Stimulated activated effector memory CD8-positive, alpha-beta T cell treated with anti-CD3 and anti-CD28 coated beads, Interleukin-12 subunit alpha, Interleukin-12 subunit beta, amount 100 ng/mL, for 72 hours (primary cell): Measurements from ENCODE around the gene FAM78B.

Source experiments
- ATAC-seq: fragments of 150-1000 bp; cut with Tn5 transposase; 2 replicates; pipeline ENCODE4 v1.10.0; 2021
- DNase-seq, 2 donors: peaks; one replicate each; pipeline ENCODE4 v3.0.0; 2021 to 2022; ENCODE audit warnings: low spot score in 2 of 2
- H3K27ac Mint-ChIP-seq: one replicate; pipeline ENCODE4 v1.8.0; 2022; ENCODE audit warnings: mild to moderate bottlenecking, mixed read lengths
- H3K36me3 Mint-ChIP-seq: one replicate; pipeline ENCODE4 v1.8.0; 2022; ENCODE audit warnings: mild to moderate bottlenecking, mixed read lengths
- H3K4me1 Mint-ChIP-seq: one replicate; pipeline ENCODE4 v1.8.0; 2022; ENCODE audit warnings: mixed read lengths
- H3K4me3 Mint-ChIP-seq: one replicate; pipeline ENCODE4 v1.8.0; 2022; ENCODE audit warnings: mild to moderate bottlenecking, mixed read lengths
- H3K9me3 Mint-ChIP-seq: one replicate; pipeline ENCODE4 v1.8.0; 2022; ENCODE audit warnings: mixed read lengths

FAM78B gene

GRCh38 chr1:166114419-166114818, 52.4 kb downstream of the FAM78B start:
- Mint-ChIP-seq H3K27ac (no peak overlapping the region), H3K9me3 (no peaks in the 10 kb centered on the region), H3K36me3 (no peaks in the 10 kb centered on the region), H3K4me3 (no peak overlapping the region), H3K4me1 (no peaks in the 10 kb centered on the region)
- DNase-seq (no peak), ATAC-seq (no peak)

DNA sequence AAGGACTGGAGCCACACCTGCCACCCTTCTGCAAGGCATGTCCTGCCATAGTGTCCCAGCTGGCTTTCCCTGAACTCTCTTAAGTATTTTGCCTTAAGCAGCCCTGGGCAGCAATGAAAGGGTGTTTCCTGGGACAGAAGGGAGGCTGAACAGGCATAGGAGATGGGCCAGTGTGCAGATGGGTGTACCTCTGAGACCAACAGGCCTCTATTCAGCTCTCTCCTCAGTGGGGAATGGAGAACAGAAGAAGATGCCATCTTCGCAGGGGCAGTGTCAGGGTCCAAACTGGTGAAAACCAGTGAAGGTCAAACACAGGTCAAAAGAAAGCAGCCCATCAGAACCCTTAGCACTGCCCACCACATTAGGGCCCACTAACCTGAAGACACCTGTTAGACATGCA, 53.2 kb downstream of the FAM78B start:
- Mint-ChIP-seq H3K9me3 (no peaks in the 10 kb centered on the region), H3K4me3 (no peak overlapping the region), H3K4me1 (no peaks in the 10 kb centered on the region), H3K27ac (no peak overlapping the region), H3K36me3 (no peaks in the 10 kb centered on the region)
- ATAC-seq = peak; percentile 11
- no peak for DNase-seq

DNA sequence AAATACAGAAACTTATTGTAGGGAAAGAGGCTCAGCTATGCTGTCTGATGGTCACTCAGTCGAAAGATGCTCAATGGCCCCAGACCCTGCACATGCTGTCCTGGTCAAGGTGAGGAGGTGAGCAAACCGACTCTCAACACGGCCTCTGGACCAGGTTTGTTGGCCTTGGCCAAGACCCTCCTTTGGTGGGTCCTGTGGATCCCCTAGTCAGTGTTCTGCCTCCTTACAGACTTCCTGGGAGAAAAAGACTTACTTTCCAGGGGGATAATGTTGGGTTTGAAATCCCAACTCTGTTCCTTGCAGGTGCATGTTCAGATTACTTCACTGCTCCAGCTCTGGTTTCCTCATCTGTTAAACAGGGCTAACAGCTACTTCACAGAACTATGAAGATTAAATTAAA, 53.8 kb downstream of the FAM78B start:
- Mint-ChIP-seq H3K36me3 (no peaks in the 10 kb centered on the region), H3K9me3 (no peaks in the 10 kb centered on the region), H3K4me3 (no peak overlapping the region), H3K4me1 (no peaks in the 10 kb centered on the region), H3K27ac (no peak overlapping the region)
- ATAC-seq = no peak
- DNase-seq = no peak

- ATAC-seq (no peak), DNase-seq (no peak)
- Mint-ChIP-seq H3K9me3 (no peaks in the 10 kb centered on the region), H3K27ac (no peak overlapping the region), H3K36me3 (no peaks in the 10 kb centered on the region), H3K4me3 (no peak overlapping the region), H3K4me1 (no peaks in the 10 kb centered on the region)
These were observed 54.4 kb downstream of the FAM78B start for GRCh38 chr1:166112425-166112824.

- no peak for ATAC-seq
- Mint-ChIP-seq H3K27ac (no peak overlapping the region), H3K4me1 (no peaks in the 10 kb centered on the region), H3K4me3 (no peak overlapping the region), H3K9me3 (no peaks in the 10 kb centered on the region), H3K36me3 (no peaks in the 10 kb centered on the region)
- DNase-seq = no peak
These were observed 55.4 kb downstream of the FAM78B start for GRCh38 chr1:166111430-166111829.

DNA sequence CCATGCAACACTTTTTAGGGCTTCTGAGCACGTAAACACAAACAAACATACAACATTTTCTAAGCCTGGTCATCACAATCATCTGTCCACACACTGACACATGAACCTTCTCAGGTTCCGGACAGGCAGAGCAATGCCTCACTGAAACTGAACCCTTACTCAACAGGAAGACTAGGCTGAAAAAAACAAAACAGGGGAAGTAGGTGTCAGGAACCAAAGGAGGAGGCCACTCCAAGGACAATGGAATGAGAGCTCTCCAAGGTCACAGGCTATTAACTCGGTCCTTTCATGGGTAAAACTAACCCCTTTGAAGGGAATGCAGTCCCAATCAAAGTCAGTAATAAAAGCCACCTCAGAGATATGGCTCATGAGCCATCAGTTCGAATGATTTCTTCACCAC, 76.6 kb downstream of the FAM78B start:
- Mint-ChIP-seq H3K9me3 (peaks cover 3% of the 10 kb centered on the region), H3K4me3 (no peak overlapping the region), H3K27ac (no peak overlapping the region), H3K4me1 (no peaks in the 10 kb centered on the region), H3K36me3 (no peaks in the 10 kb centered on the region)
- DNase-seq (no peak), ATAC-seq (no peak)

- ATAC-seq = no peak
- H3K4me3 Mint-ChIP-seq = no peak overlapping the region
- no peak for DNase-seq
These were observed 77.0 kb downstream of the FAM78B start for GRCh38 chr1:166089804-166090203.

DNA sequence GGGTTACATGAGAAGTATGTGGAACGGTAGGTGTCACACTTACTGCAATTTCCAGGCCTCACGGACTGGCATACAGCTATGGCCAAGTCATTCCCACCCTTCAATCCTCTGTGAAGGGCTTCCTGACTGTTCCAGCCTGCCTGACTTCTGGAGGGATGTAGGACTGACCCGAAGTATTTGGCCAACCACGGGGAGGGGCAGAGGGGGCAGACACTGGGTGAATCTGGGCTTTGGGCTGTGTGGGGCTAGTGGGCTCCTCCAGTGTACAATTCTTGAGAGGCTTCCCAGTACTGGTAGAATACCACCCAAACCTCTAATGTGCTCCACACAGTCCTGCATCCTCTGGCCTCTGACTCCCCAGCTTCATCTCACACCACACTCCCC, 78.2 kb downstream of the FAM78B start:
- Mint-ChIP-seq H3K9me3 (peaks cover 3% of the 10 kb centered on the region), H3K27ac (no peak overlapping the region), H3K36me3 (no peaks in the 10 kb centered on the region), H3K4me1 (no peaks in the 10 kb centered on the region), H3K4me3 (no peak overlapping the region)
- ATAC-seq (no peak), DNase-seq (no peak)

More at GRCh38 chr1:166089804-166090203, 77.0 kb downstream of the FAM78B start:
- Mint-ChIP-seq H3K36me3 (no peaks in the 10 kb centered on the region), H3K4me1 (no peaks in the 10 kb centered on the region), H3K27ac (no peak overlapping the region), H3K9me3 (peaks cover 3% of the 10 kb centered on the region)

- no peak overlapping the region for H3K27ac Mint-ChIP-seq
- no peak overlapping the region for H3K4me3 Mint-ChIP-seq
- peaks cover 3% of the 10 kb centered on the region for H3K9me3 Mint-ChIP-seq
- ATAC-seq (no peak), DNase-seq (no peak)
- H3K4me1 Mint-ChIP-seq = no peaks in the 10 kb centered on the region
- no peaks in the 10 kb centered on the region for H3K36me3 Mint-ChIP-seq
These were observed 78.8 kb downstream of the FAM78B start for GRCh38 chr1:166087734-166088571.

GRCh38 chr1:166086113-166086883, 80.5 kb downstream of the FAM78B start:
- DNase-seq (no peak), ATAC-seq (no peak)
- Mint-ChIP-seq H3K4me1 (no peaks in the 10 kb centered on the region), H3K4me3 (no peak overlapping the region), H3K36me3 (no peaks in the 10 kb centered on the region), H3K9me3 (peaks cover 3% of the 10 kb centered on the region), H3K27ac (no peak overlapping the region)

GRCh38 chr1:166084613-166085012, 82.2 kb downstream of the FAM78B start:
- ATAC-seq = no peak
- H3K27ac Mint-ChIP-seq = no peak overlapping the region
- H3K4me3 Mint-ChIP-seq = no peak overlapping the region
- no peaks in the 10 kb centered on the region for H3K36me3 Mint-ChIP-seq
- H3K4me1 Mint-ChIP-seq = no peaks in the 10 kb centered on the region
- DNase-seq = no peak
- peaks cover 3% of the 10 kb centered on the region for H3K9me3 Mint-ChIP-seq

DNA sequence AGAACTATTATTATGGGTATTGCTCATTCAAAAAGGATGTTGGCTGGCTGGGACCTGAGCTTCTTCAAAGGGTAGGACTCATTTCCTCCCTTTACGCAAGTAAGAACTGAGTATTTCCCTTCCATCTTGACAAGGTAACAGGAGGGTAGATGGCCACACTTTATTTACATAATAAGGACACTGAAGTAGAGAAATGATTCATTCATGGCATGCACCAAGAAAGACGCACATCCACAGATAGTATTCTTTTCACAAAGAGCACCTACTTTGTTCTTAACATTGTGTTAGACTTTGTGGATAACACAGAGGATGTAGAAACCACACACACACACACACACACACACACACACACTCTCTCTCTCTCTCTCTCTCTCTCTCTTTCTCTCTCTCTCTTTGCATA, 82.9 kb downstream of the FAM78B start:
- no peak for DNase-seq
- Mint-ChIP-seq H3K4me1 (no peaks in the 10 kb centered on the region), H3K9me3 (no peaks in the 10 kb centered on the region), H3K4me3 (no peak overlapping the region), H3K36me3 (no peaks in the 10 kb centered on the region), H3K27ac (no peak overlapping the region)
- ATAC-seq = peak; percentile 59

DNA sequence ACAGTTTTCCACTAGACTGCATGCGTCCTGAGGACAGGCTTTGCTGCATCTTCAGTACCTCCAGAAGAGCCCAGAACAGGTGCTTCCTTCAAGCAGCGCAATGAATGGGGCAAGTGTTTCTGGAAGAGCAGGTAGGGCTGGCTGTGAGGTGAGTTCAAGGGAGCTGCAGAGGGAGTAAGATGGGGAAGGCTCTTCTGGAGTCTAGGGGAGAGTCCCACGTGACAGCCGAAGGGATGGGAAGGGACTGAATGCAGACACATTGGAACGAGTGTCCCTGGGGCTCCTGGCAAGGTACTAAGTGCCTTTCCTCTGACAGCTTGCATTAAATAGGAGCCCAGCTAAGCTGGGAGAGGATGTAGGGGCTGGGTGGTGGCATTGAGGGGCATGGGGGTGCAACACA, 84.2 kb downstream of the FAM78B start:
- no peak overlapping the region for H3K4me3 Mint-ChIP-seq
- no peaks in the 10 kb centered on the region for H3K9me3 Mint-ChIP-seq
- H3K36me3 Mint-ChIP-seq = no peaks in the 10 kb centered on the region
- H3K27ac Mint-ChIP-seq = no peak overlapping the region
- no peaks in the 10 kb centered on the region for H3K4me1 Mint-ChIP-seq
- DNase-seq (no peak), ATAC-seq (no peak)

DNA sequence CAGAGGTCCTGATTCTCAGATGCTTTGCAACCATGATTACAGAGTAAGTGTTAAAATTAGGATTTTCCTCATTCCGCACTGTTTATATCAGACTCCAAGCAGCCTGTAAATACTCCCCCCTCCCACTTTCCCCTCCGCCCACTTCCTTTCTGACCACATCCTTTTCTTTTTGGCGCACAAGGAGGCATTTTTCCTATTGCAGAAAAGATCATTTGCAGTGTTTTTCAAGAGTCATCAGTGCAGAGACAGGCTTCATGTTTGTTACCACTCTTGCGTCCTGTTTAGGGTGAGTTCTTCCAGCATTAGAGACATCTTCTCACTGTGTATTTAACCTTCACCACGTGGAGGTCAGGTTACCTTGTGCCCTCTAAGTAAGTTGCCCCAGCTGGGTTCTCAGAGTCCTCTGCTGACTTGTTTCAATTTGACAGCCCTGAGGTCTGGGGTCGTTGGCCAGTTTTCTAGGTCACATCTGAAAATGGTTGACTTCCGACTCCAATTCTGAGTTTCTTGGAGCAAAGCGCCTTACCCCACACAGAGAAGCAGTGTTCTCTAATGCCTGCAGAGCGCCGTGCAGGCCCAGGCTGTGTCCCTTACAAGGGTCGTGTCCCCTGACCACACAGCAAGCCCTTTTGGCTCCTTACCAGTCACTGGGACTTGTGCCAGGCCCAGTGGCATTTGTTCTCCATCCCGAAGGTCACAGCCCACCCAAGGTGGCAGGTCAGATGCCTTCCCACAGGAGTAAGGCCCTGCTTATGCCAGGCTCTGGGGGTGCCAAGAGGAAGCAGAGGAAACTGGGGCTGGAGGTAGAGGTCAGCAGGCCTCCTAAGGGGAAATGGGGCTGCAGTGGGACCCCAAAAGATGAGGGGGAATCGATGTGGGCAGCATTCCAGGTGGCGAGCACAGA, 85.6 kb downstream of the FAM78B start:
- no peaks in the 10 kb centered on the region for H3K9me3 Mint-ChIP-seq
- H3K4me3 Mint-ChIP-seq = no peak overlapping the region
- H3K4me1 Mint-ChIP-seq = no peaks in the 10 kb centered on the region
- no peaks in the 10 kb centered on the region for H3K36me3 Mint-ChIP-seq
- no peak for DNase-seq
- no peak overlapping the region for H3K27ac Mint-ChIP-seq
- no peak for ATAC-seq

GRCh38 chr1:166080277-166080966, 86.4 kb downstream of the FAM78B start:
- Mint-ChIP-seq H3K36me3 (no peaks in the 10 kb centered on the region), H3K27ac (no peak overlapping the region), H3K9me3 (no peaks in the 10 kb centered on the region), H3K4me3 (no peak overlapping the region), H3K4me1 (no peaks in the 10 kb centered on the region)
- peak; percentile 11 for ATAC-seq
- DNase-seq = no peak
